ENCODE measurements around the gene HPS4. TPM values are rescaled to one million over a fixed set of nuclear protein-coding genes. Genes with fewer than 3 reads are reported as not detected.

Gene HPS4
- total and polyA plus RNA-seq, 11 donors: 6.2 to 15.0 (median 9.3) TPM

- intact Hi-C loops (cut with DNase I): no loop called here
- Histone ChIP-seq H3K27ac (no peak overlapping the region), H3K4me1 (peaks cover 0 to 15% (median 0%) of the 10 kb centered on the region in 12 donors), H3K27me3 (peaks cover 0 to 9% (median 0%) of the 10 kb centered on the region in 9 donors), H3K36me3 (peaks cover 0 to 9% (median 0%) of the 10 kb centered on the region in 9 donors), H3K4me3 (no peak overlapping the region), H3K9me3 (no peaks in the 10 kb centered on the region)
- no peak for ATAC-seq
- no peak for DNase-seq
- 90 to 93% (median 91%) methylated on average over 14 of the region's 14 CpGs for WGBS, 4 donors
- TF ChIP-seq CTCF (IDR thresholded peaks at IDR 0.05) (no peak), POLR2A (IDR thresholded peaks at IDR 0.05) (no peak)
Measured at GRCh38 chr22:26437694-26438392, 45.7 kb downstream of the HPS4 start.

- Histone ChIP-seq H3K9me3 (no peaks in the 10 kb centered on the region), H3K4me3 (no peak overlapping the region), H3K27me3 (peaks cover 0 to 17% (median 0%) of the 10 kb centered on the region in 9 donors), H3K27ac (no peak overlapping the region), H3K4me1 (peaks cover 0 to 24% (median 0%) of the 10 kb centered on the region in 12 donors), H3K36me3 (peaks cover 0 to 9% (median 0%) of the 10 kb centered on the region in 9 donors)
- WGBS, 4 donors: 61 to 68% (median 63%) methylated on average over 11 of the region's 11 CpGs
- peak in 1 of 4 donors; percentile 28 for ATAC-seq
- TF ChIP-seq CTCF (IDR thresholded peaks at IDR 0.05) (no peak), POLR2A (IDR thresholded peaks at IDR 0.05) (no peak)
- intact Hi-C loops (cut with DNase I): no loop called here
- DNase-seq: no peak
Measured at GRCh38 chr22:26436903-26437515, 46.6 kb downstream of the HPS4 start.

- DNase-seq: no peak
- Histone ChIP-seq H3K27me3 (peaks cover 0 to 31% (median 6%) of the 10 kb centered on the region in 9 donors), H3K27ac (no peak overlapping the region), H3K9me3 (no peaks in the 10 kb centered on the region), H3K4me1 (peaks cover 0 to 39% (median 0%) of the 10 kb centered on the region in 12 donors), H3K4me3 (no peak overlapping the region), H3K36me3 (peaks cover 0 to 9% (median 0%) of the 10 kb centered on the region in 9 donors)
- TF ChIP-seq CTCF (IDR thresholded peaks at IDR 0.05) (no peak), POLR2A (IDR thresholded peaks at IDR 0.05) (no peak)
- ATAC-seq: no peak
- intact Hi-C loops (cut with DNase I): no loop called here
- 66 to 71% (median 67%) methylated on average over 11 of the region's 11 CpGs for WGBS, 4 donors
Measured at GRCh38 chr22:26435327-26436093, 48.1 kb downstream of the HPS4 start.

GRCh38 chr22:26433805-26434204, 49.8 kb downstream of the HPS4 start:
- intact Hi-C loops (cut with DNase I): no loop called here
- H3K36me3 ChIP-seq: peaks cover 0 to 9% (median 0%) of the 10 kb centered on the region in 9 donors
- peaks cover 0 to 38% (median 9%) of the 10 kb centered on the region in 9 donors for H3K27me3 ChIP-seq
- no peak for TF ChIP-seq CTCF (IDR thresholded peaks at IDR 0.05)
- no peak overlapping the region for H3K4me3 ChIP-seq
- peaks cover 0 to 49% (median 0%) of the 10 kb centered on the region in 12 donors for H3K4me1 ChIP-seq
- DNase-seq (no peak), ATAC-seq (no peak)
- no peak overlapping the region for H3K27ac ChIP-seq
- 77 to 90% (median 89%) methylated on average over 7 to 25 of the region's 25 CpGs for WGBS, 4 donors
- H3K9me3 ChIP-seq: no peaks in the 10 kb centered on the region

All from heart left ventricle (tissue), 16 donors.